ENCODE measurements around the gene RHEBL1.

- TF ChIP-seq STAT6 (CRISPR knock-in tag; conservative IDR thresholded peaks at IDR 0.05; ENCODE audit: low read depth) (no peak), USF2 (CRISPR knock-in tag; IDR thresholded peaks at IDR 0.05) (no peak), ZNF121 (CRISPR knock-in tag; IDR thresholded peaks at IDR 0.05) (no peak), USF1 (CRISPR knock-in tag; IDR thresholded peaks at IDR 0.05) (no peak)
These were observed 35.5 kb downstream of the RHEBL1 start for GRCh38 chr12:49034286-49034622.
